Uterus (tissue), 2 donors: Measurements from ENCODE around the gene GSTM3.

Source experiments
- POLR2A ChIP-seq, 2 donors: fragments of 450-650 bp; IDR thresholded peaks; one replicate each; pipeline ENCODE4 v1.6.1; 2016; ENCODE audit warnings: antibody characterized with exemption in 2 of 2, mild to moderate bottlenecking in 1 of 2, moderate library complexity in 1 of 2
- TF ChIP-seq, protein P1 (sequence below), 4 experiments: fragments of 200-600 bp in 2 of 4; fragments of 450-650 bp in 2 of 4; sonication (generic) in 2 of 4; IDR thresholded peaks; one replicate each; pipeline ENCODE4 v1.5.1; 2016 to 2019; ENCODE audit warnings: antibody characterized with exemption in 4 of 4, mild to moderate bottlenecking in 2 of 4, moderate library complexity in 1 of 4

DNA sequence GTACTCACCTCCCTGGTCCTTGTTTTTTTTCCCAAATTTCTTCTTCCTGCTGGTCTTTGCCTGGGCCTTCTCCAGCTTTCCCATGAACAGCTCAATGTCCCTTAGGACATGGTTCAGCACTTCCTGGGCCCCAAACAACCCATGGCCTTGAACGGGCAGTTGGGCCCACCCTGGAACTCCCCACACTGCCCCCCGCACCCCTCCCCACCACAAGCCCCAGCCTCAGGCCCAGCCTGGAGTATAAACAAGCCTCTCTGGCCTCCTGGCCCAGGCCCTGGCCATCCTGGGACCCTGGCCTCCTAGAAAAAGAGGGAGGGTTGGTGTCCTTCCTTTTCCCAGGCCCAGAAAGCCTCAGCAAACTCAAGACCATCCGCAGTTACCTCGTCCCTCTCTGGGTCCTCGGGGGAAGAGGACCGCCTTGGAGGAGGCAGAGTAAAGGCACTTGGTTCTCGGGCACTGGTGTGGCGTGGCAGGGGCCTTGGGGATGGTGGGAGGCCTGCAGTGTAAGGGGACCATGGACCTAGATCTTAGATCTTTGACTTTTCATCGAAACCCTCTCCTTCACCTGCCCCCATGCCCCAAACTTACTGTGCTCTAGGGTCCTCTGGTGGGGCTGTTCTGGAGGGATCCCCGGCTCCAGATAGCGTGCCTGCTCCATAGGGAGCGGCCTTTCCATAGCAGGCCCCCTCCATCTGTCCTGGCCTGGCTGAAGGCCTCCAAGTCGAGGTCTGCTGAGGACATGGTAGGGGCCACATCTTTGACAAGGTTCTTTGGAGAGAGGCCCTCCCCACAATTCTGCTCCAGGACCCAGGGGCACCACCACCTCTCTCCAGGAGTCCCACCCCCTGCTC, 17.3 kb upstream of the GSTM3 start:
- TF ChIP-seq, protein P1, sequence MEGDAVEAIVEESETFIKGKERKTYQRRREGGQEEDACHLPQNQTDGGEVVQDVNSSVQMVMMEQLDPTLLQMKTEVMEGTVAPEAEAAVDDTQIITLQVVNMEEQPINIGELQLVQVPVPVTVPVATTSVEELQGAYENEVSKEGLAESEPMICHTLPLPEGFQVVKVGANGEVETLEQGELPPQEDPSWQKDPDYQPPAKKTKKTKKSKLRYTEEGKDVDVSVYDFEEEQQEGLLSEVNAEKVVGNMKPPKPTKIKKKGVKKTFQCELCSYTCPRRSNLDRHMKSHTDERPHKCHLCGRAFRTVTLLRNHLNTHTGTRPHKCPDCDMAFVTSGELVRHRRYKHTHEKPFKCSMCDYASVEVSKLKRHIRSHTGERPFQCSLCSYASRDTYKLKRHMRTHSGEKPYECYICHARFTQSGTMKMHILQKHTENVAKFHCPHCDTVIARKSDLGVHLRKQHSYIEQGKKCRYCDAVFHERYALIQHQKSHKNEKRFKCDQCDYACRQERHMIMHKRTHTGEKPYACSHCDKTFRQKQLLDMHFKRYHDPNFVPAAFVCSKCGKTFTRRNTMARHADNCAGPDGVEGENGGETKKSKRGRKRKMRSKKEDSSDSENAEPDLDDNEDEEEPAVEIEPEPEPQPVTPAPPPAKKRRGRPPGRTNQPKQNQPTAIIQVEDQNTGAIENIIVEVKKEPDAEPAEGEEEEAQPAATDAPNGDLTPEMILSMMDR (IDR thresholded peaks at IDR 0.05) = no peak
- no peak for TF ChIP-seq POLR2A (IDR thresholded peaks at IDR 0.05)
